Gastrocnemius medialis (tissue), 4 donors: ENCODE data around the gene PIGL.

Source experiments
- POLR2A ChIP-seq, 2 donors: fragments of 450-650 bp; IDR thresholded peaks; one replicate each; pipeline ENCODE4 v1.6.1; 2017; ENCODE audit warnings: antibody characterized with exemption in 2 of 2, mild to moderate bottlenecking in 2 of 2, moderate library complexity in 2 of 2
- TF ChIP-seq, protein P1 (sequence below), 5 experiments: fragments of 450-650 bp in 3 of 5; fragments of 200-600 bp in 2 of 5; sonication (generic) in 2 of 5; IDR thresholded peaks in 4 of 5; conservative IDR thresholded peaks in 1 of 5; 1 replicate in 4 of 5; 2 replicates in 1 of 5; pipeline ENCODE4 v1.5.1; 2016 to 2019; ENCODE audit warnings: antibody characterized with exemption in 5 of 5, mild to moderate bottlenecking in 3 of 5, moderate library complexity in 3 of 5

DNA sequence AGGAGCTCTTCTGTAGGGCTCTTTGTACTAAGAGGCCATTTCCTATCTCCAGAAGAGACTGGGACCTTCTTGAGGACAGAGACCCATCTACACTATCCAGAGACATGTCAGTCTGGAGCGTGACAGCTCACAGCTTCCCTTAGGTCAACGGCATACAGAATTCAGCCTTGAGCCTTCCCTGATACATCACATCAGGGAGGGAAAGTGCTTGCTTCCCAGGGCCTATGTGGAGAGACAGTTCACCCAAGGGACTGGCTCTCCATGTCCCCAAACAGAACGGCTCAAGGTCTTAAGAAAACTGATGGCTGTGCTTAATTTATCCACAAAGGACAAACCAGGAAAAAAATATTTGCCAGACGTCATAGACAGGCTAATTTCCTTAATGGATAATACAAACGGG lies 128.6 kb downstream of the PIGL start:
- TF ChIP-seq, protein P1, sequence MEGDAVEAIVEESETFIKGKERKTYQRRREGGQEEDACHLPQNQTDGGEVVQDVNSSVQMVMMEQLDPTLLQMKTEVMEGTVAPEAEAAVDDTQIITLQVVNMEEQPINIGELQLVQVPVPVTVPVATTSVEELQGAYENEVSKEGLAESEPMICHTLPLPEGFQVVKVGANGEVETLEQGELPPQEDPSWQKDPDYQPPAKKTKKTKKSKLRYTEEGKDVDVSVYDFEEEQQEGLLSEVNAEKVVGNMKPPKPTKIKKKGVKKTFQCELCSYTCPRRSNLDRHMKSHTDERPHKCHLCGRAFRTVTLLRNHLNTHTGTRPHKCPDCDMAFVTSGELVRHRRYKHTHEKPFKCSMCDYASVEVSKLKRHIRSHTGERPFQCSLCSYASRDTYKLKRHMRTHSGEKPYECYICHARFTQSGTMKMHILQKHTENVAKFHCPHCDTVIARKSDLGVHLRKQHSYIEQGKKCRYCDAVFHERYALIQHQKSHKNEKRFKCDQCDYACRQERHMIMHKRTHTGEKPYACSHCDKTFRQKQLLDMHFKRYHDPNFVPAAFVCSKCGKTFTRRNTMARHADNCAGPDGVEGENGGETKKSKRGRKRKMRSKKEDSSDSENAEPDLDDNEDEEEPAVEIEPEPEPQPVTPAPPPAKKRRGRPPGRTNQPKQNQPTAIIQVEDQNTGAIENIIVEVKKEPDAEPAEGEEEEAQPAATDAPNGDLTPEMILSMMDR (IDR thresholded peaks at IDR 0.05 in 4 of 5, conservative IDR thresholded peaks at IDR 0.05 in 1 of 5): no peak
- TF ChIP-seq POLR2A (IDR thresholded peaks at IDR 0.05): no peak
